Upper lobe of right lung (tissue), 1 donor: ENCODE data around the gene TEKTIP1. TPM values are rescaled to one million over a fixed set of nuclear protein-coding genes. Genes with fewer than 3 reads are reported as not detected.
"Not testable (repeated sequence)": the region's sequence is repeated elsewhere in the genome, so short reads cannot be mapped to it uniquely, and the experiment has no call there.

Source experiments
- ATAC-seq: fragments of 200-7000 bp; cut with Tn5 transposase; one replicate; pipeline ENCODE4 v1.9.1; 2020; ENCODE audit warnings: mild to moderate bottlenecking, moderate library complexity
- DNase-seq: peaks from one replicate; pipeline ENCODE4 v3.0.0-alpha.2; 2020
- H3K27ac ChIP-seq: fragments of 200-600 bp; one replicate; pipeline ENCODE4 v1.8.0; 2022
- H3K27me3 ChIP-seq: fragments of 200-600 bp; one replicate; pipeline ENCODE4 v1.8.0; 2022; ENCODE audit warnings: mild to moderate bottlenecking
- H3K36me3 ChIP-seq: fragments of 200-600 bp; one replicate; pipeline ENCODE4 v1.8.0; 2022
- H3K4me1 ChIP-seq: fragments of 200-600 bp; one replicate; pipeline ENCODE4 v1.8.0; 2022
- H3K4me3 ChIP-seq: fragments of 200-600 bp; one replicate; pipeline ENCODE4 v1.8.0; 2022; ENCODE audit warnings: mild to moderate bottlenecking
- H3K9me3 ChIP-seq: fragments of 200-600 bp; one replicate; pipeline ENCODE4 v1.8.0; 2022
- CTCF ChIP-seq: fragments of 200-600 bp; IDR thresholded peaks from one replicate; pipeline ENCODE4 v1.8.0; 2022; ENCODE audit warnings: antibody characterized with exemption
- intact Hi-C: fragments of 100-400 bp; cut with DNase I; formaldehyde crosslinking; loops from one replicate; pipeline ENCODE4 v1.11.0; 2022
- total RNA-seq: library from RNA; stranded (reverse); fragmentation: NEBNext Ultra II Directional; extraction: Animal tissue kit (Norgen Biotek cat#: 25700); gene quantifications from one replicate; pipeline ENCODE4 v1.2.1, GENCODE V29; 2021
- donor health status: DM: no; HTN: yes; CAD: no; lungs with severe emphysema.

TEKTIP1 gene
- total RNA-seq, 1 donor from 2014 or later: 3.2 TPM

DNA sequence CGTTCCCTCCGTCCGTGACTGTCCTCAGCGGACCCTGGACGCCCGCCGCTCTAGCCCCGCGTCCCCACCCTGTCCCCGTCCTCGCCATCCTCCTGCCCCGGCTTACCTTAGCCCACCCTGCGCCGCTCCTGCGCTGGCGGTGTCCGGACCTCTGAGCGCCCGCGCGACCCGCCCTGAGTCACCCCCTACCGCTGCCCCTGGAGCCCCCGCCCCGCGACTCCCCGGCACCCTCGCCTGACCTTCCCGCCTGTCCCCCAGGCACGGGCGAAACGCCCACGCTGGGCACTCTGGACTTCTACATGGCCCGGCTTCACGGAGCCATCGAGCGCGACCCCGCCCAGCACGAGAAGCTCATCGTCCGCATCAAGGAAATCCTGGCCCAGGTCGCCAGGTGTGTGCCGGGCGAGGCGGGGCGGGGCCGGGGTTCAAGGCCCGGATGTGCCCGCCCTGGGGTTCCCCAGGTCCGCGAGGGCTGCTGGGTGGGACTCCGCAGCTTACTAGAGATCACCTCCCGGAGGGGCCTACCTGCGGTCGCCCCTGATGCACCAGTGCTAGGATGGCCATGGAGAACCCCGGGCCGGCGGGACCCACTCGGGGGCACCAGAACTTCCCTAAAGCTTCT is 38.9 kb downstream of the TEKTIP1 start:
- TF ChIP-seq CTCF: no peak
- ATAC-seq (no peak), DNase-seq (no peak)
- intact Hi-C loops: no loop called here
- no peaks in the 10 kb centered on the region for H3K36me3 ChIP-seq
- H3K4me3 ChIP-seq: no peak overlapping the region
- no peaks in the 10 kb centered on the region for H3K27me3 ChIP-seq
- H3K27ac ChIP-seq: no peak overlapping the region
- H3K4me1 ChIP-seq: peaks cover 10% of the 10 kb centered on the region
- no peaks in the 10 kb centered on the region for H3K9me3 ChIP-seq

DNA sequence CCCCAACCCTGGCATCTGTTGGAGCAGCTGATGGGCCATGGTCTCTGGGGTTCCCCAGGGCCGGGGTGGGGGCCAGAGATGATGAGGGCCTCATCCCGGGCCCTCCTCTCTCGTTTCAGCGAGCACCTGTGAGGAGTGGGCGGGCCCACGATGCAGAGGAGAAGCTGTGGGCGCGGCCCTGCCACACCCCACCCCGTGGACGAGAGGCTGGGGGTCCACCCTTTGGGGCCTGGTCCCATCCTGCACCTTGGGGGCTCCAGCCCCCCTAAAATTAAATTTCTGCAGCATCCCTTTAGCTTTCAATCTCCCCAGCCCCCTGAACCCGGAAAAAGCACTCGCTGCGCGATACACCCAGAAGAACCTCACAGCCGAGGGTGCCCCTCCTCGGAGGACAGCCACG is 39.4 kb downstream of the TEKTIP1 start:
- no peak for TF ChIP-seq CTCF
- no peak overlapping the region for H3K4me3 ChIP-seq
- DNase-seq: no peak
- H3K9me3 ChIP-seq: no peaks in the 10 kb centered on the region
- H3K27me3 ChIP-seq: no peaks in the 10 kb centered on the region
- no peaks in the 10 kb centered on the region for H3K36me3 ChIP-seq
- no peak overlapping the region for H3K27ac ChIP-seq
- peaks cover 9% of the 10 kb centered on the region for H3K4me1 ChIP-seq
- intact Hi-C loops: no loop called here
- ATAC-seq: no peak

DNA sequence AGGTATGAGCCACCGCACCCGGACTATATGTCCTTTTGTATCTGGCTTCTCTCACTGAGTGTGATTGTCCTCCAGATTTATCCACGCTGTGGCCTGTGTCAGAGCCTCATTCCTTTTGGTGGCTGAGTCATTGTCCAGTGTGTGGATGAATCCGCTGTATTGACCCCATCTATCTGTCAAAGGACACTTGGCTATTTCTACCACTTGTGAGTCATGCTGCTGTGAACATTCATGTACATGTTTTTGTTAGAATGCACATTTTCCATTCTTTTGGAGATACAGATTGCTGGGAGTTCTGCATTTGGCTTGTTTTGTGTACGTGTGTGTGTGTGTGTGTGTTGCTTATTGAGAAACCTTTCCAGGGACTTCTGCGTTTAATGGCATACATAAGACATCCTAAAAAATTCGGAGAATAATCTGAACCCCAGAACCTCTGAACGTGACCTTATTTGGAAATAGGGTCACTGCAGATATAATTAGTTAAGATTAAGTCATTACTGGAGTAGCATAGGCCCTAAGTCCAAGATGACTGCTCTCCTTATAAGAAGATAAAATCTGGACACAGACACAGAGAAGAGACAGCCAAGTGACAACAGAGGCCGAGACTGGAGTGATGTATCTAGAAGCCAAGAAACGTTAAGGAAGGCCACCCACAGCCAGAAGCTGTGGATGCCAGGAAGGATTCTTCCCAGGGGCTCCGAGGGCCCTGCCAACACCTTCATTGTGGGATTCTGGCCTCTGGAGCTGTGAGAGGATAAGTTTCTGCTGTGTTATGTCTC is 41.4 kb downstream of the TEKTIP1 start:
- Histone ChIP-seq H3K36me3 (no peaks in the 10 kb centered on the region), H3K4me3 (no peak overlapping the region), H3K27ac (no peak overlapping the region), H3K9me3 (no peaks in the 10 kb centered on the region), H3K27me3 (peaks cover 12% of the 10 kb centered on the region), H3K4me1 (peaks cover 6% of the 10 kb centered on the region)
- no peak for TF ChIP-seq CTCF
- ATAC-seq (peak; percentile 9), DNase-seq (no peak)
- intact Hi-C loops: no loop called here

DNA sequence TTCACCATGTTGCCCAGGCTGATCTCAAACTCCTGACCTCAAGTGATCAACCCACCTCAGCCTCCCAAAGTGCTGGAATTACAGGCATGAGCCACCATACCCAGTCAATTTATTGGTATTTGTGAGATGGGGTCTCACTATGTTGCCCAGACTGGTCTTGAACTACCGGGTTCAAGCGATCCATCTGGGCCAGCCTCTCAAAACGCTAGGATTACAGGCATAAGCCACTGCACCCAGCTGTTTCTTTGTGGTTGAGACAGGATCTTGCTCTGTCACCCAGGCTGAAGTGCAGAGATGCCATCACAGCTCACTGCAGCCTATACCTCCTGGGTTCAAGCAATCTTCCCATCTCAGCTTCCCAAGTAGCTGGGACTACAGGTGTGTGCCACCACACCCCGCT is 42.8 kb downstream of the TEKTIP1 start:
- H3K36me3 ChIP-seq, H3K4me1 ChIP-seq, H3K4me3 ChIP-seq, H3K9me3 ChIP-seq, ATAC-seq, H3K27ac ChIP-seq, DNase-seq, intact Hi-C loops: not testable (repeated sequence)
- H3K27me3 ChIP-seq: peaks cover 19% of the 10 kb centered on the region

- intact Hi-C loops, H3K36me3 ChIP-seq, ATAC-seq, H3K9me3 ChIP-seq, DNase-seq, H3K4me1 ChIP-seq, H3K4me3 ChIP-seq, H3K27ac ChIP-seq: not testable (repeated sequence)
- H3K27me3 ChIP-seq: peaks cover 19% of the 10 kb centered on the region
Measured at GRCh38 chr19:3584036-3584802, 45.2 kb downstream of the TEKTIP1 start.

GRCh38 chr19:3585301-3586126 is 46.5 kb downstream of the TEKTIP1 start, which contains the start of gene GIPC3:
Gene GIPC3, plus strand, starts transcription at chr19:3585478. Its CDS starts 120 bp downstream, at chr19:3585598.
- H3K4me3 ChIP-seq: peak within 1 kb of the TSS; percentile 47
- intact Hi-C loops: loop anchor here (5.0 kb wide), 1 partner anchor 37 kb away; no protein-coding TSS in a partner anchor
- TF ChIP-seq CTCF: no peak
- H3K9me3 ChIP-seq: no peaks in the 10 kb centered on the region
- DNase-seq: no peak
- ATAC-seq: peak; percentile 13
- peaks cover 19% of the 10 kb centered on the region for H3K27me3 ChIP-seq
- H3K36me3 ChIP-seq: no peaks in the 10 kb centered on the region
- H3K4me1 ChIP-seq: peaks cover 3% of the 10 kb centered on the region
- no peak within 1 kb of the TSS for H3K27ac ChIP-seq
